HCT116 (cell line): ENCODE results near the gene CDH13. TPM values are rescaled to one million over a fixed set of nuclear protein-coding genes. Genes with fewer than 3 reads are reported as not detected.

Experiments
- ATAC-seq: fragments of 200-7000 bp; cut with Tn5 transposase; 2 replicates; pipeline ENCODE4 v1.9.1; 2020; ENCODE audit warnings: mild to moderate bottlenecking, moderate library complexity
- BruUV-seq: library from RNA; stranded (reverse); fragments of 400-500 nt; replicated peaks from 2 replicates; lab custom pipeline; 2021; lab: Mats Ljungman, UMichigan
- CTCF ChIA-PET: fragments of 300-600 bp; sonication (Branson Sonifier 250); formaldehyde crosslinking; loops from one replicate; lab custom pipeline; 2021; ENCODE audit warnings: antibody characterized with exemption; lab: Charles Lee
- POLR2A ChIA-PET: fragments of 300-600, 350-600 bp; sonication (Branson Sonifier 250); formaldehyde crosslinking; loops from one replicate; lab custom pipeline; 2021; ENCODE audit warnings: antibody characterized with exemption; lab: Charles Lee
- RAD21 ChIA-PET, 2 experiments: fragments of 300-600 bp; sonication (Branson Sonifier 250); formaldehyde crosslinking; loops; one replicate each; lab custom pipeline; 2023; ENCODE audit warnings: low total read pairs in 2 of 2; ENCODE audit not compliant: uncharacterized antibody in 2 of 2, unreplicated experiment in 2 of 2, low non-redundant PET in 1 of 2; lab: Charles Lee
- DNase-seq: peaks from one replicate; pipeline ENCODE4 v3.0.0-alpha.2; 2010; ENCODE audit warnings: low read depth, low spot score
- H2AFZ ChIP-seq: fragments of 200-600 bp; shearing (Covaris generic), sonication (generic); 2 replicates; pipeline ENCODE4 v1.6.1; 2017; ENCODE audit warnings: low read depth, mixed run types, mixed read lengths, antibody characterized with exemption, low read length; ENCODE audit not compliant: poor library complexity, severe bottlenecking
- H3K27ac ChIP-seq: 2 replicates; pipeline ENCODE4 v1.5.1; 2012; ENCODE audit warnings: low read depth, low read length
- H3K27me3 ChIP-seq: fragments of 200-600 bp; sonication (generic); 2 replicates; pipeline ENCODE4 v1.6.1; 2016; ENCODE audit warnings: mixed run types, low read length, mixed read lengths; ENCODE audit not compliant: insufficient read depth
- H3K36me3 ChIP-seq, 2 experiments: fragments of 200-500 bp in 1 of 2; fragments of 200-600 bp in 1 of 2; sonication (Bioruptor generic) in 1 of 2; sonication (generic) in 1 of 2; 2 replicates each; pipeline versions ENCODE4 v1.5.1 to v1.6.1; 2014 to 2016; ENCODE audit warnings: low read length in 2 of 2, inconsistent platforms in 1 of 2, mixed read lengths in 1 of 2, mixed run types in 1 of 2; ENCODE audit not compliant: insufficient read depth in 2 of 2, control insufficient read depth in 1 of 2
- H3K4me1 ChIP-seq, 2 experiments: fragments of 200-600 bp in 1 of 2; sonication (generic) in 1 of 2; 2 replicates each; pipeline versions ENCODE4 v1.5.1 to v1.6.1; 2012 to 2017; ENCODE audit warnings: low read length in 2 of 2, inconsistent platforms in 1 of 2, mild to moderate bottlenecking in 1 of 2, mixed read lengths in 1 of 2, mixed run types in 1 of 2, moderate library complexity in 1 of 2; ENCODE audit not compliant: insufficient read depth in 2 of 2, control insufficient read depth in 1 of 2
- H3K4me2 ChIP-seq: fragments of 200-600 bp; sonication (generic); 2 replicates; pipeline ENCODE4 v1.6.1; 2017; ENCODE audit warnings: mixed run types, low read length, mixed read lengths
- H3K4me3 ChIP-seq, 2 experiments: fragments of 200-600 bp in 1 of 2; sonication (generic) in 1 of 2; replicated peaks in 1 of 2; 2 replicates each; pipeline ENCODE4 v1.5.1; 2011 to 2016; ENCODE audit warnings: low read length in 2 of 2, control low read depth in 1 of 2, low read depth in 1 of 2, mild to moderate bottlenecking in 1 of 2, mixed read lengths in 1 of 2, mixed run types in 1 of 2
- H3K79me2 ChIP-seq: fragments of 200-600 bp; sonication (generic); 2 replicates; pipeline ENCODE4 v1.6.1; 2017; ENCODE audit warnings: mild to moderate bottlenecking, mixed run types, low read length, moderate library complexity, mixed read lengths; ENCODE audit not compliant: insufficient read depth
- H3K9ac ChIP-seq: fragments of 200-600 bp; sonication (generic); 2 replicates; pipeline ENCODE4 v1.6.1; 2016; ENCODE audit warnings: low read length, mixed read lengths
- H3K9me2 ChIP-seq: fragments of 200-600 bp; sonication (generic), shearing (Covaris generic); 2 replicates; pipeline ENCODE4 v1.6.1; 2017; ENCODE audit warnings: mixed run types, mild to moderate bottlenecking, moderate library complexity; ENCODE audit not compliant: insufficient read depth
- H3K9me3 ChIP-seq, 2 experiments: fragments of 200-500 bp in 1 of 2; fragments of 200-600 bp in 1 of 2; sonication (Bioruptor generic) in 1 of 2; sonication (generic) in 1 of 2; 2 replicates each; pipeline ENCODE4 v1.6.1; 2014 to 2017; ENCODE audit warnings: low read length in 2 of 2, mixed read lengths in 2 of 2, inconsistent platforms in 1 of 2, low read depth in 1 of 2, mild to moderate bottlenecking in 1 of 2, mixed run types in 1 of 2, moderate library complexity in 1 of 2; ENCODE audit not compliant: control insufficient read depth in 1 of 2, insufficient read depth in 1 of 2
- H4K20me1 ChIP-seq: fragments of 200-600 bp; sonication (generic), shearing (Covaris generic); 2 replicates; pipeline ENCODE4 v1.6.1; 2017; ENCODE audit warnings: mixed run types, mild to moderate bottlenecking, moderate library complexity; ENCODE audit not compliant: insufficient read depth
- CBX3 ChIP-seq: IDR thresholded peaks from 2 replicates; pipeline ENCODE4 v1.6.1; 2012; ENCODE audit warnings: low read depth
- EZH2 ChIP-seq: fragments of 200-600 bp; sonication (generic); IDR thresholded peaks from 2 replicates; pipeline ENCODE4 v1.6.1; 2017; ENCODE audit warnings: antibody characterized with exemption, mixed run types
- FOSL1 ChIP-seq: IDR thresholded peaks from 2 replicates; pipeline ENCODE4 v1.6.1; 2012; ENCODE audit warnings: low read depth
- JUND ChIP-seq: IDR thresholded peaks from 2 replicates; pipeline ENCODE4 v1.6.1; 2012
- POLR2AphosphoS5 ChIP-seq: IDR thresholded peaks from 2 replicates; pipeline ENCODE4 v1.6.1; 2011; ENCODE audit warnings: mild to moderate bottlenecking, low read depth, low read length, moderate library complexity
- SIN3A ChIP-seq: IDR thresholded peaks from 2 replicates; pipeline ENCODE4 v1.6.1; 2012; ENCODE audit warnings: low read depth
- YY1 ChIP-seq: IDR thresholded peaks from 2 replicates; pipeline ENCODE4 v1.6.1; 2011; ENCODE audit warnings: low read length, low read depth, moderate library complexity, mild to moderate bottlenecking; ENCODE audit not compliant: insufficient replicate concordance; ENCODE audit errors: extremely low read depth
- intact Hi-C: fragments of 100-400 bp; cut with micrococcal nuclease; formaldehyde crosslinking; loops from 2 replicates; pipeline ENCODE4 v1.10.0; 2022
- total RNA-seq: library from RNA; stranded (reverse); gene quantifications from one replicate; pipeline ENCODE4 v1.2.1, GENCODE V29; 2021; ENCODE audit not compliant: unreplicated experiment
- TF ChIP-seq, protein P1 (sequence below): IDR thresholded peaks from 2 replicates; pipeline ENCODE4 v1.6.1; 2012; ENCODE audit warnings: low read depth

CDH13 gene
- total RNA-seq, 1 experiment from 2014 or later = not detected

DNA sequence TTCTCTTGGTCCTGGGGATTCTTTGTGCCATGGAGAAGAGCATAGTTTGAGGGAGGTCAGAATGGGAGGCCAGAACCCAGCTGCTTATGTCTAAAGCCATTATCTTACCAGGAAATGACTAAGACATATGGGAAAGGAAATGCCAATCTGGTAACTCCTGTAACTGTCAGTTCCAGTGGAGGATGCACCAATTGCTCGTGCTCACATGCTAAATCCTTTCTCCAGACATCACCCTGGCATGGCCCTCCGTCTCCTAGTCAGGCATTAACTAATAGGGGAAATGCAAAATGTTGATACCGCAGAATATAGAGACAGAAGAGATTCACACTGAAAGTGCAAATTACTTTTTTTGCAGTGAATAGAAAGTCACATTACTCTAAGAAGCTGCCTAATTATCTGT lies 925.5 kb downstream of the CDH13 start (continued):
- TF ChIP-seq FOSL1 (no peak), YY1 (no peak), CBX3 (no peak), JUND (no peak), POLR2AphosphoS5 (no peak), SIN3A (no peak)

GRCh38 chr16:83552930-83553329 lies 926.2 kb downstream of the CDH13 start:
- H3K4me1 ChIP-seq = no peaks in the 10 kb centered on the region
- H3K9ac ChIP-seq = no peak overlapping the region
- ATAC-seq = no peak

More at GRCh38 chr16:83552930-83553329, 926.2 kb downstream of the CDH13 start:
- DNase-seq = no peak
- no peak overlapping the region for H3K4me3 ChIP-seq
- no peaks in the 10 kb centered on the region for H3K36me3 ChIP-seq
- no peaks in the 10 kb centered on the region for H3K79me2 ChIP-seq
- intact Hi-C loops = no loop called here
- POLR2A ChIA-PET = no interaction called here
- H4K20me1 ChIP-seq = no peaks in the 10 kb centered on the region
- no peak overlapping the region for H3K27ac ChIP-seq
- no TSS peak for BruUV-seq
- H2AFZ ChIP-seq = no peak overlapping the region
- H3K27me3 ChIP-seq = peaks cover 4% of the 10 kb centered on the region; the same call in 1 of the 2 replicates
- RAD21 ChIA-PET = no interaction called here
- H3K9me3 ChIP-seq = no peaks in the 10 kb centered on the region
- no peak for TF ChIP-seq EZH2
- TF ChIP-seq, protein P1, sequence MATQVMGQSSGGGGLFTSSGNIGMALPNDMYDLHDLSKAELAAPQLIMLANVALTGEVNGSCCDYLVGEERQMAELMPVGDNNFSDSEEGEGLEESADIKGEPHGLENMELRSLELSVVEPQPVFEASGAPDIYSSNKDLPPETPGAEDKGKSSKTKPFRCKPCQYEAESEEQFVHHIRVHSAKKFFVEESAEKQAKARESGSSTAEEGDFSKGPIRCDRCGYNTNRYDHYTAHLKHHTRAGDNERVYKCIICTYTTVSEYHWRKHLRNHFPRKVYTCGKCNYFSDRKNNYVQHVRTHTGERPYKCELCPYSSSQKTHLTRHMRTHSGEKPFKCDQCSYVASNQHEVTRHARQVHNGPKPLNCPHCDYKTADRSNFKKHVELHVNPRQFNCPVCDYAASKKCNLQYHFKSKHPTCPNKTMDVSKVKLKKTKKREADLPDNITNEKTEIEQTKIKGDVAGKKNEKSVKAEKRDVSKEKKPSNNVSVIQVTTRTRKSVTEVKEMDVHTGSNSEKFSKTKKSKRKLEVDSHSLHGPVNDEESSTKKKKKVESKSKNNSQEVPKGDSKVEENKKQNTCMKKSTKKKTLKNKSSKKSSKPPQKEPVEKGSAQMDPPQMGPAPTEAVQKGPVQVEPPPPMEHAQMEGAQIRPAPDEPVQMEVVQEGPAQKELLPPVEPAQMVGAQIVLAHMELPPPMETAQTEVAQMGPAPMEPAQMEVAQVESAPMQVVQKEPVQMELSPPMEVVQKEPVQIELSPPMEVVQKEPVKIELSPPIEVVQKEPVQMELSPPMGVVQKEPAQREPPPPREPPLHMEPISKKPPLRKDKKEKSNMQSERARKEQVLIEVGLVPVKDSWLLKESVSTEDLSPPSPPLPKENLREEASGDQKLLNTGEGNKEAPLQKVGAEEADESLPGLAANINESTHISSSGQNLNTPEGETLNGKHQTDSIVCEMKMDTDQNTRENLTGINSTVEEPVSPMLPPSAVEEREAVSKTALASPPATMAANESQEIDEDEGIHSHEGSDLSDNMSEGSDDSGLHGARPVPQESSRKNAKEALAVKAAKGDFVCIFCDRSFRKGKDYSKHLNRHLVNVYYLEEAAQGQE = no peak
- H3K9me2 ChIP-seq = no peaks in the 10 kb centered on the region
- CTCF ChIA-PET = no interaction called here
- no peak overlapping the region for H3K4me2 ChIP-seq
